ENCODE results near the gene SNX1.
A peak's percentile ranks its signal among the peaks of the same experiment; 100 is the strongest.
"Not testable (repeated sequence)": the region's sequence is repeated elsewhere in the genome, so short reads cannot be mapped to it uniquely, and the experiment has no call there.

The SNX1 gene
- total RNA-seq, result 55.7 to 132 reads per million in 2 donors

GRCh38 chr15:64095795-64096667 is at the start of gene SNX1:
TSS of gene SNX1 (plus strand) at chr15:64095982. CDS start at chr15:64096014, 32 bp downstream.
- DNase-seq, result peak; percentile 92

- DNase-seq, result peak; percentile 60
Measured at GRCh38 chr15:64046421-64047153, 49.2 kb upstream of the SNX1 start, which contains the start of gene DAPK2. TSS of gene DAPK2 (minus strand) at chr15:64046485. CDS start at chr15:64040261, 6,224 bp downstream.

- DNase-seq, result no peak
Measured at GRCh38 chr15:64048781-64049460, 46.9 kb upstream of the SNX1 start.

- DNase-seq, result no peak
Measured at GRCh38 chr15:64050281-64051092, 45.3 kb upstream of the SNX1 start.

GRCh38 chr15:64051093-64051402 is 44.7 kb upstream of the SNX1 start:
- DNase-seq, result no peak

- DNase-seq, result no peak
Measured at GRCh38 chr15:64051407-64052259, 44.1 kb upstream of the SNX1 start.

- DNase-seq, result no peak
Measured at GRCh38 chr15:64052925-64053491, 42.8 kb upstream of the SNX1 start.

GRCh38 chr15:64053674-64054073 is 42.1 kb upstream of the SNX1 start:
- not testable (repeated sequence) for DNase-seq

GRCh38 chr15:64058279-64058678 is 37.5 kb upstream of the SNX1 start:
- no peak for DNase-seq

GRCh38 chr15:64059104-64059503 is 36.7 kb upstream of the SNX1 start:
- not testable (repeated sequence) for DNase-seq

- DNase-seq, result no peak
Measured at GRCh38 chr15:64060716-64061115, 35.1 kb upstream of the SNX1 start.

- DNase-seq, result no peak
Measured at GRCh38 chr15:64066451-64066850, 29.3 kb upstream of the SNX1 start.

- peak; percentile 56 for DNase-seq
Measured at GRCh38 chr15:64067564-64068030, 28.2 kb upstream of the SNX1 start.

- no peak for DNase-seq
Measured at GRCh38 chr15:64068133-64068532, 27.6 kb upstream of the SNX1 start.

- DNase-seq, result no peak
Measured at GRCh38 chr15:64070106-64070505, 25.7 kb upstream of the SNX1 start.

GRCh38 chr15:64070965-64071851 is 24.6 kb upstream of the SNX1 start:
- DNase-seq, result no peak

- DNase-seq, result no peak
Measured at GRCh38 chr15:64071931-64072765, 23.6 kb upstream of the SNX1 start.

GRCh38 chr15:64072812-64073211 is 23.0 kb upstream of the SNX1 start:
- no peak for DNase-seq

GRCh38 chr15:64073496-64073895 is 22.3 kb upstream of the SNX1 start:
- not testable (repeated sequence) for DNase-seq
